ENCODE measurements around the gene GPR37L1. TPM values are rescaled to one million over a fixed set of nuclear protein-coding genes. Genes with fewer than 3 reads are reported as not detected.

Gene GPR37L1
- total and polyA plus RNA-seq, 3 donors from 2014 or later: 0.42 to 1.6 (median 0.56) TPM

DNA sequence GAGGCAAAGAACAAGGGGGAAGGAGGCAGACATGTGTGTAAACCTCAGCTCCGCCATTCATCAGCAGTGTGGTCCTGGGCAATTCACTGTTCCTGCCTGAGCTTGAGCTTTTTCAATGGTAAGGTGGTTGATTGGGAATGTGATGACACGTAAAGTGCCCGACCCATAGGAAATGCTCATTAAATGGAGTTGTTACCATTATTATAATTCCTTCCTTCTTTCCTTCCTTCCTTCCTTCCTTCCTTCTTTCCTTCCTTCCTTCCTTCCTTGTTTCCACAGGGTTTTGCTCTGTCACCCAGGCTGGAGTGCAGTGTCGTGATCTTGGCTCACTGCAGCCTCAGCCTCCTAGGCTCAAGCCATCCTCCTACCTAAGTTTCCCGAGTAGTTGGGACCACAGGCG lies 4.3 kb downstream of the GPR37L1 start:
- H3K4me1 ChIP-seq: peaks cover 35% of the 10 kb centered on the region
- TF ChIP-seq POLR2A (IDR thresholded peaks at IDR 0.05): no peak
- TF ChIP-seq, protein P1, sequence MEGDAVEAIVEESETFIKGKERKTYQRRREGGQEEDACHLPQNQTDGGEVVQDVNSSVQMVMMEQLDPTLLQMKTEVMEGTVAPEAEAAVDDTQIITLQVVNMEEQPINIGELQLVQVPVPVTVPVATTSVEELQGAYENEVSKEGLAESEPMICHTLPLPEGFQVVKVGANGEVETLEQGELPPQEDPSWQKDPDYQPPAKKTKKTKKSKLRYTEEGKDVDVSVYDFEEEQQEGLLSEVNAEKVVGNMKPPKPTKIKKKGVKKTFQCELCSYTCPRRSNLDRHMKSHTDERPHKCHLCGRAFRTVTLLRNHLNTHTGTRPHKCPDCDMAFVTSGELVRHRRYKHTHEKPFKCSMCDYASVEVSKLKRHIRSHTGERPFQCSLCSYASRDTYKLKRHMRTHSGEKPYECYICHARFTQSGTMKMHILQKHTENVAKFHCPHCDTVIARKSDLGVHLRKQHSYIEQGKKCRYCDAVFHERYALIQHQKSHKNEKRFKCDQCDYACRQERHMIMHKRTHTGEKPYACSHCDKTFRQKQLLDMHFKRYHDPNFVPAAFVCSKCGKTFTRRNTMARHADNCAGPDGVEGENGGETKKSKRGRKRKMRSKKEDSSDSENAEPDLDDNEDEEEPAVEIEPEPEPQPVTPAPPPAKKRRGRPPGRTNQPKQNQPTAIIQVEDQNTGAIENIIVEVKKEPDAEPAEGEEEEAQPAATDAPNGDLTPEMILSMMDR (IDR thresholded peaks at IDR 0.05): no peak
- intact Hi-C loops (cut with DNase I; ENCODE audit: low total_unique reads): no loop called here
- no peak overlapping the region for H3K27ac ChIP-seq
- H3K9me3 ChIP-seq: no peaks in the 10 kb centered on the region
- H3K27me3 ChIP-seq: no peaks in the 10 kb centered on the region
- WGBS, 2 donors: 89 to 94% methylated on average over 6 of the region's 6 CpGs
- H3K36me3 ChIP-seq (ENCODE audit: low read depth, missing control alignments): no peaks in the 10 kb centered on the region
- H3K4me3 ChIP-seq: no peak overlapping the region
- DNase-seq: no peak

GRCh38 chr1:202127836-202128622 lies 5.3 kb downstream of the GPR37L1 start:
- TF ChIP-seq POLR2A (IDR thresholded peaks at IDR 0.05): no peak
- TF ChIP-seq, protein P1 (IDR thresholded peaks at IDR 0.05): no peak

GRCh38 chr1:202129453-202130296 lies 7.0 kb downstream of the GPR37L1 start:
- DNase-seq: no peak
- no peaks in the 10 kb centered on the region for H3K9me3 ChIP-seq
- TF ChIP-seq POLR2A (IDR thresholded peaks at IDR 0.05): no peak
- TF ChIP-seq, protein P1 (IDR thresholded peaks at IDR 0.05): no peak
- peaks cover 53% of the 10 kb centered on the region for H3K4me1 ChIP-seq
- H3K27ac ChIP-seq: peak overlapping the region; percentile 92
- 56 to 67% methylated on average over 6 to 8 of the region's 8 CpGs for WGBS, 2 donors
- intact Hi-C loops (cut with DNase I; ENCODE audit: low total_unique reads): loop anchor here (5.0 kb wide), 1 partner anchor 117 kb away; the partner anchor contains the start of gene ELF3
- no peak overlapping the region for H3K4me3 ChIP-seq
- H3K36me3 ChIP-seq (ENCODE audit: low read depth, missing control alignments): no peaks in the 10 kb centered on the region
- no peaks in the 10 kb centered on the region for H3K27me3 ChIP-seq

More at GRCh38 chr1:202127836-202128622, 5.3 kb downstream of the GPR37L1 start:
- DNase-seq: no peak
- intact Hi-C loops (cut with DNase I; ENCODE audit: low total_unique reads): no loop called here
- H3K27ac ChIP-seq: no peak overlapping the region
- no peaks in the 10 kb centered on the region for H3K36me3 ChIP-seq (ENCODE audit: low read depth, missing control alignments)
- H3K9me3 ChIP-seq: no peaks in the 10 kb centered on the region
- 94 to 96% methylated on average over 20 to 26 of the region's 26 CpGs for WGBS, 2 donors
- H3K27me3 ChIP-seq: no peaks in the 10 kb centered on the region
- peaks cover 37% of the 10 kb centered on the region for H3K4me1 ChIP-seq
- no peak overlapping the region for H3K4me3 ChIP-seq

DNA sequence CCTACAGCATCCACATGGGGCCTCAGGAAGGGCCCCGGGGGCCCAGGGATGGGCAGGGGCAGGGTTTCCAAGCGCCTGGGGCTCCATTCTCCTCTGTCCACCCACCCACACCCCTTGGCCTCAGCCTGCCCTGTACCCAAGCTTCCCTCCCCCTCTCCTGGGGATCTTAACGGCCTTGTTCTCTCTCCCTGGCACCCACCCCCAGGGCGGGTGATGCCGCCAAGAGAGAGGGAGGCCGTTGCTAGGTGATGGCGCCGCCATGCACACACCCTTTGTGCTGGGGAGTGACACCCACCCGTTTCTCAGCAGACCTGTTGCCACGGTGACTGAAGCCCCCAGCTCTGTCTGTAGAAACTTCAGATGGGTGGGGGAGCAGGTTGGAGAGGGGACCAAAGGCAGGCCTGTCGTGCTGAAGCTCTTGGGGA lies 7.6 kb downstream of the GPR37L1 start:
- intact Hi-C loops (cut with DNase I; ENCODE audit: low total_unique reads): loop anchor here (5.0 kb wide), 1 partner anchor 118 kb away; the partner anchor contains the start of gene ELF3

More for the DNA sequence above, 7.6 kb downstream of the GPR37L1 start:
- H3K36me3 ChIP-seq (ENCODE audit: low read depth, missing control alignments): no peaks in the 10 kb centered on the region
- no peaks in the 10 kb centered on the region for H3K27me3 ChIP-seq
- H3K9me3 ChIP-seq: no peaks in the 10 kb centered on the region
- H3K4me1 ChIP-seq: peaks cover 60% of the 10 kb centered on the region
- H3K27ac ChIP-seq: peak overlapping the region; percentile 92
- 45 to 46% methylated on average over 9 to 11 of the region's 11 CpGs for WGBS, 2 donors
- peak; percentile 73 for DNase-seq
- TF ChIP-seq, protein P1 (IDR thresholded peaks at IDR 0.05): no peak
- no peak for TF ChIP-seq POLR2A (IDR thresholded peaks at IDR 0.05)
- no peak overlapping the region for H3K4me3 ChIP-seq

Measured in testis (tissue), 3 donors.